Endothelial cell of umbilical vein (primary cell): ENCODE data around the gene FARP1. TPM values are rescaled to one million over a fixed set of nuclear protein-coding genes. Genes with fewer than 3 reads are reported as not detected.

ENCODE experiments used
- BruUV-seq: library from RNA; stranded (reverse); fragments of 400-500 nt; replicated peaks from 2 replicates; lab custom pipeline; 2021; lab: Mats Ljungman, UMichigan
- CTCF ChIA-PET: fragments of 300-600, 350-600 bp; sonication (Branson Sonifier 250); formaldehyde crosslinking; loops from one replicate; lab custom pipeline; 2021; ENCODE audit warnings: antibody characterized with exemption, inconsistent platforms; lab: Charles Lee
- POLR2A ChIA-PET: fragments of 300-600, 350-600 bp; sonication (Branson Sonifier 250); formaldehyde crosslinking; loops from one replicate; lab custom pipeline; 2021; ENCODE audit warnings: antibody characterized with exemption, inconsistent platforms; lab: Charles Lee
- DNase-seq: peaks from one replicate; pipeline ENCODE4 v3.0.0-alpha.2; 2011; ENCODE audit warnings: low read depth, low spot score
- FAIRE-seq: peaks from 2 replicates; lab custom pipeline; 2011; peaks lifted over from hg19 to GRCh38; lab: Jason Lieb, UNC
- H2AFZ ChIP-seq: 2 replicates; pipeline ENCODE4 v1.6.0; 2012; ENCODE audit warnings: low read depth, low read length, control low read depth, inconsistent platforms
- H3K27ac ChIP-seq: 2 replicates; pipeline ENCODE4 v1.5.1; 2011; ENCODE audit warnings: low read depth, mild to moderate bottlenecking, control low read depth, low read length, moderate library complexity; ENCODE audit not compliant: insufficient read depth
- H3K27me3 ChIP-seq, 2 experiments: 2 replicates each; pipeline versions ENCODE4 v1.6.0 to v1.6.1; 2011; ENCODE audit warnings: low read length in 2 of 2, mixed read lengths in 1 of 2; ENCODE audit not compliant: control insufficient read depth in 2 of 2, insufficient read depth in 2 of 2
- H3K36me3 ChIP-seq, 2 experiments: 2 replicates in 1 of 2; 3 replicates in 1 of 2; pipeline ENCODE4 v1.5.1; 2011; ENCODE audit warnings: low read length in 2 of 2, mild to moderate bottlenecking in 1 of 2, moderate library complexity in 1 of 2; ENCODE audit not compliant: control insufficient read depth in 2 of 2, insufficient read depth in 2 of 2; ENCODE audit errors: extremely low read depth in 1 of 2
- H3K4me1 ChIP-seq: 3 replicates; pipeline ENCODE4 v1.5.1; 2011; ENCODE audit warnings: mild to moderate bottlenecking, low read length; ENCODE audit not compliant: control insufficient read depth, insufficient read depth; ENCODE audit errors: extremely low read depth
- H3K4me2 ChIP-seq: 2 replicates; pipeline ENCODE4 v1.6.1; 2011; ENCODE audit warnings: low read length, control low read depth, mixed read lengths; ENCODE audit not compliant: insufficient read depth
- H3K4me3 ChIP-seq, 3 experiments: fragments of 200-600 bp in 1 of 3; sonication (generic), shearing (Covaris generic) in 1 of 3; replicated peaks in 1 of 3; 2 replicates each; pipeline ENCODE4 v1.5.1; 2011 to 2016; ENCODE audit warnings: control low read depth in 3 of 3, low read length in 3 of 3, mild to moderate bottlenecking in 2 of 3, inconsistent platforms in 1 of 3, low read depth in 1 of 3, moderate library complexity in 1 of 3; ENCODE audit not compliant: insufficient read depth in 1 of 3
- H3K79me2 ChIP-seq: 2 replicates; pipeline ENCODE4 v1.6.0; 2012; ENCODE audit warnings: low read length, inconsistent platforms; ENCODE audit not compliant: control insufficient read depth, insufficient read depth
- H3K9ac ChIP-seq: replicated peaks from 2 replicates; pipeline ENCODE3; 2011; ENCODE audit warnings: low read length, control low read depth; ENCODE audit not compliant: insufficient read depth; ENCODE audit errors: extremely low read depth
- H3K9me1 ChIP-seq: replicated peaks from 3 replicates; pipeline ENCODE4 v1.6.0; 2011; ENCODE audit warnings: mild to moderate bottlenecking, low read length; ENCODE audit not compliant: control insufficient read depth, insufficient read depth; ENCODE audit errors: extremely low read depth
- H3K9me3 ChIP-seq: replicated peaks from 2 replicates; pipeline ENCODE4 v1.5.1; 2012; ENCODE audit warnings: low read length, inconsistent platforms; ENCODE audit not compliant: control insufficient read depth, insufficient read depth
- H4K20me1 ChIP-seq: replicated peaks from 2 replicates; pipeline ENCODE3; 2011; ENCODE audit warnings: mild to moderate bottlenecking, low read length; ENCODE audit not compliant: control insufficient read depth, insufficient read depth; ENCODE audit errors: extremely low read depth
- EZH2 ChIP-seq: IDR thresholded peaks from 2 replicates; pipeline ENCODE4 v1.6.1; 2012; ENCODE audit warnings: borderline replicate concordance, low read depth, mild to moderate bottlenecking, moderate library complexity, low read length, inconsistent platforms; ENCODE audit not compliant: severe bottlenecking
- FOS ChIP-seq: IDR thresholded peaks from 2 replicates; pipeline ENCODE4 v1.6.1; 2011; ENCODE audit warnings: mild to moderate bottlenecking, low read length, moderate library complexity, borderline replicate concordance; ENCODE audit not compliant: insufficient read depth
- GATA2 ChIP-seq: IDR thresholded peaks from 2 replicates; pipeline ENCODE4 v1.7.0; 2011; ENCODE audit warnings: low read depth, mild to moderate bottlenecking, moderate library complexity, mixed read lengths, low read length; ENCODE audit not compliant: insufficient read length, insufficient read depth
- JUN ChIP-seq: IDR thresholded peaks from 2 replicates; pipeline ENCODE4 v1.6.1; 2011; ENCODE audit warnings: borderline replicate concordance, low read depth; ENCODE audit not compliant: insufficient read length, insufficient read depth
- MYC ChIP-seq: IDR thresholded peaks from one replicate; pipeline ENCODE4 v1.6.1; 2011; ENCODE audit warnings: mild to moderate bottlenecking, low read depth, low read length
- POLR2A ChIP-seq: IDR thresholded peaks from 2 replicates; pipeline ENCODE4 v1.6.1; 2012; ENCODE audit warnings: low read depth, mild to moderate bottlenecking, control low read depth, low read length
- POLR2AphosphoS5 ChIP-seq: IDR thresholded peaks from 2 replicates; pipeline ENCODE4 v1.6.1; 2012; ENCODE audit warnings: low read depth, mild to moderate bottlenecking, control low read depth, low read length, moderate library complexity; ENCODE audit not compliant: insufficient read depth
- dilution Hi-C: fragments of 300-500 bp; cut with MboI; formaldehyde crosslinking; loops from one replicate; pipeline ENCODE4 v1.15.0; 2019; ENCODE audit warnings: low sequenced_read_pairs; ENCODE audit not compliant: extremely low pct_ligation_motif_present
- intact Hi-C: fragments of 100-400 bp; cut with micrococcal nuclease; formaldehyde crosslinking; loops from one replicate; pipeline ENCODE4 v1.10.0; 2022
- polyA plus RNA-seq, 4 experiments: library from polyadenylated mRNA; depleted of rRNA in 3 of 4; stranded (reverse) in 3 of 4; unstranded in 1 of 4; fragments of >200 nt; gene quantifications; 2 replicates each; pipeline versions ENCODE4 v1.2.1 to v1.2.3, GENCODE V29; 2011 to 2012; ENCODE audit warnings: missing spikeins in 1 of 4
- total RNA-seq: library from RNA; stranded (reverse); gene quantifications from 2 replicates; pipeline ENCODE4 v1.2.3, GENCODE V29; 2021
- TF ChIP-seq, protein P1 (sequence below), 2 donors: IDR thresholded peaks; 1 replicate in 1 of 2; 2 replicates in 1 of 2; pipeline ENCODE4 v1.5.1; 2011; ENCODE audit warnings: low read length in 2 of 2, mild to moderate bottlenecking in 2 of 2, moderate library complexity in 2 of 2, control low read depth in 1 of 2, inconsistent platforms in 1 of 2, low read depth in 1 of 2; ENCODE audit not compliant: insufficient read depth in 1 of 2; ENCODE audit errors: extremely low read depth in 1 of 2
- TF ChIP-seq, protein P2 (sequence below): IDR thresholded peaks from 2 replicates; pipeline ENCODE4 v1.6.1; 2011; ENCODE audit not compliant: insufficient read depth, insufficient read length

Gene FARP1
- total and polyA plus RNA-seq, 2 donors (not counting 3 experiments of a cell fraction or from before 2014, with no cell fraction given): 19.0 to 77.7 TPM

DNA sequence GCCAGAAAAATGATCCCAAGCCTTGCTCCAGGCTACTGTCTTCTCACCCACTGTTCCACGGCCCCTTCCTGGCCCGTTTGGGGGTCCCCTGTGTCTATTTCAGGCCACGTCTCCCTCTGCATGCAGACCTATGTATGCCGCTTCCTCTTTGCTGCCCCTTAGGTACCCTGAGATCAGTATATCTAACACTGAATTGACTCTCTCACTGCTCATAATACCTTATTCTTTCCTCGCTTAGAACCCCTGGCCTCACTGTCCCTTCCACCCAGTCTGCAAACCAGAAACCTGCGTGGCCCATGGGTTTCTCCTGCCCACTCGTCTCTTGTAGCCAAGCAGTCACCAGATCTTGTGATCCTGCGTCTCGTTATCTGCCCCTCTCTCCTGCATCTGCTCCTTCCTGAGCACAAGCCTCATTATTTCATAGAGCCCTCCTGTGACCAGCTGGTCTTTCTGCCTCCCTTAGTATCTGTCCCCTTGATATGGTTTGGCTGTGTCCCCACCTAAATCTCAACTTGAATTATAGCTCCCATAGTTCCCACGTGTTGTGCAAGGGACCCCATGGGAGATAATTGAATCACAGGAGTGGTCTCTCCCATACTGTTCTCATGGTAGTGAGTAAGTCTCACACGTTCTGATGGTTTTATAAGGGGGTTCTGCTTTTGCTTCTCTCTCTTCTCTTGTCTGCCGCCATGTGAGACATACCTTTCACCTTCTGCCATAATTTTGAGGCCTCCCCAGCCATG is 143.1 kb downstream of the FARP1 start:
- Histone ChIP-seq H3K9me1 (no peaks in the 10 kb centered on the region), H3K79me2 (peaks cover 2% of the 10 kb centered on the region), H3K27ac (no peak overlapping the region), H3K4me1 (no peaks in the 10 kb centered on the region), H3K4me3 (no peak overlapping the region), H3K4me2 (no peak overlapping the region), H3K9me3 (no peaks in the 10 kb centered on the region), H3K27me3 (no peaks in the 10 kb centered on the region), H2AFZ (no peak overlapping the region), H3K36me3 (no peaks in the 10 kb centered on the region), H4K20me1 (no peaks in the 10 kb centered on the region), H3K9ac (no peak overlapping the region)
- intact Hi-C loops (no loop called here), dilution Hi-C loops (no loop called here)
- CTCF ChIA-PET: interaction anchor here (1.4 kb wide), 1 partner anchor 12 kb away, joined by 3 read pairs; no protein-coding TSS in a partner anchor
- POLR2A ChIA-PET: no interaction called here
- DNase-seq (no peak), FAIRE-seq (no peak)
- TF ChIP-seq JUN: no peak
- no peak for TF ChIP-seq EZH2
- TF ChIP-seq GATA2: no peak
- no peak for TF ChIP-seq POLR2AphosphoS5
- no peak for TF ChIP-seq POLR2A
- TF ChIP-seq FOS: no peak
- TF ChIP-seq, protein P1, sequence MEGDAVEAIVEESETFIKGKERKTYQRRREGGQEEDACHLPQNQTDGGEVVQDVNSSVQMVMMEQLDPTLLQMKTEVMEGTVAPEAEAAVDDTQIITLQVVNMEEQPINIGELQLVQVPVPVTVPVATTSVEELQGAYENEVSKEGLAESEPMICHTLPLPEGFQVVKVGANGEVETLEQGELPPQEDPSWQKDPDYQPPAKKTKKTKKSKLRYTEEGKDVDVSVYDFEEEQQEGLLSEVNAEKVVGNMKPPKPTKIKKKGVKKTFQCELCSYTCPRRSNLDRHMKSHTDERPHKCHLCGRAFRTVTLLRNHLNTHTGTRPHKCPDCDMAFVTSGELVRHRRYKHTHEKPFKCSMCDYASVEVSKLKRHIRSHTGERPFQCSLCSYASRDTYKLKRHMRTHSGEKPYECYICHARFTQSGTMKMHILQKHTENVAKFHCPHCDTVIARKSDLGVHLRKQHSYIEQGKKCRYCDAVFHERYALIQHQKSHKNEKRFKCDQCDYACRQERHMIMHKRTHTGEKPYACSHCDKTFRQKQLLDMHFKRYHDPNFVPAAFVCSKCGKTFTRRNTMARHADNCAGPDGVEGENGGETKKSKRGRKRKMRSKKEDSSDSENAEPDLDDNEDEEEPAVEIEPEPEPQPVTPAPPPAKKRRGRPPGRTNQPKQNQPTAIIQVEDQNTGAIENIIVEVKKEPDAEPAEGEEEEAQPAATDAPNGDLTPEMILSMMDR (IDR thresholded peaks at IDR 0.05; ENCODE audit: extremely low read depth in 1 of 2, insufficient read depth in 1 of 2, low read depth in 1 of 2, low read length in 2 of 2): no peak
- TF ChIP-seq MYC: no peak
- TF ChIP-seq, protein P2, sequence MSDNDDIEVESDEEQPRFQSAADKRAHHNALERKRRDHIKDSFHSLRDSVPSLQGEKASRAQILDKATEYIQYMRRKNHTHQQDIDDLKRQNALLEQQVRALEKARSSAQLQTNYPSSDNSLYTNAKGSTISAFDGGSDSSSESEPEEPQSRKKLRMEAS: no peak
- no TSS peak for BruUV-seq
